GM18858 (cell line): Measurements from ENCODE around the gene SUPT3H.

Experiments used
- ATAC-seq: cut with Tn5 transposase; IDR thresholded peaks from one replicate; pipeline ENCODE4 v1.9.1; 2021; ENCODE audit not compliant: unreplicated experiment

Gene SUPT3H

DNA sequence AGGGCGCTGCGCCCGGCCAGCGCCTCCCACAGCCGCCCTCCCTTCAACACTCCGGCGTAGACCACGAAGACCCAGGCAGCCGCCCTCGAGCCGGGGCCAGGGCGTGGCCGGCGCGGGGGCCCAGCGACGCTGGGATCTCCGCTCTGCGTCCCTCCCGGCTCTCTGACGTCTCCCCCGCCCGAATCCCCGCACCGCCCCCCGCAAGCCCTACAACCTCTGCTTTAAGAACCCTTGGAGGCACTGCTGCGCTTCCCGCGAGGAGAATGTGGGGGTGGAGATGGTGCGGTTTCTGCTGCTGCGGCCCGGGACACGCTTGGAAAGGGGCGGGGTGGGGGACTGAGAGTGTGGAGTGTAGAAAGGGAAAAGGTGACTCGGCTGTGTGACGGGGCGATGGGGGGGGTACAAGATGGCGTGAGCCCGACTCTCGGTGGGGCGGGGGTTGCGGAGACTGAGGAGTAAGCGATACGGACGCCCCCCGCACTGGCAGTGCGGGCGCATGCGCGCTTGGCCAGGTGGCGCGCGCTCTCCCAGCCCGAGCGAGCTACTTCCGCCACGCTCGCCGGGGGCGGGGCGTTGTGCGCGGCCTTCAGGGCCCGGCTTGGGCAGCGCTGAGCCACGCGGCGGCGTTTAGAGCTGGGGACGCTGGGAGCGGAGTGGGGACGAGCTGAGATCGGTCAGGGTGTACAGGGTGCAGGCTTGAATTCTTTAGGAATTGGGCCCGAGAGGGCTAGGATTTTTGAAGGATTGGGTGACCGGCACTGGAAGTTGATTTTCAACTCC lies at the start of gene SUPT3H:
Gene SUPT3H (minus strand): TSS at position 381 of the 780 bp plus-strand sequence.
- peak; percentile 86 for ATAC-seq

DNA sequence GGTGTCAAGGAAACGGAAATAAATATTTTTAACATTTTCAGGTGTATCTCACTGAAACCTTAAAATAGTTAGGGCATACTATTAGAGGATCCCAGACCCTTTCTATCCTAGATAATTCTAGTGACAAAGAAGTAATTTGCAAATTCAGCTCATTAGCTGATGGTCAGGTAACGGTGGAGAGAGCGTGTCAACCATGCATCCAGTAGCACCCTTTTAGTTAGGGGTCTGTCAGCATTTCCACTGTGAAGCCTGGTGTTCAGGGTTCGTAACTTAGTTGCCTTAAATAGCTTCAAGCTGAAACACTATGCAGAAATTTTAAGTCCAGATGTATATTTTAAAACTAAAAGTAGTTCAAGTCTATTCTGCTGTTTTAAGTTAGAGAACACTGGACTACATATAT lies 48.5 kb upstream of the SUPT3H start:
- ATAC-seq, result no peak

DNA sequence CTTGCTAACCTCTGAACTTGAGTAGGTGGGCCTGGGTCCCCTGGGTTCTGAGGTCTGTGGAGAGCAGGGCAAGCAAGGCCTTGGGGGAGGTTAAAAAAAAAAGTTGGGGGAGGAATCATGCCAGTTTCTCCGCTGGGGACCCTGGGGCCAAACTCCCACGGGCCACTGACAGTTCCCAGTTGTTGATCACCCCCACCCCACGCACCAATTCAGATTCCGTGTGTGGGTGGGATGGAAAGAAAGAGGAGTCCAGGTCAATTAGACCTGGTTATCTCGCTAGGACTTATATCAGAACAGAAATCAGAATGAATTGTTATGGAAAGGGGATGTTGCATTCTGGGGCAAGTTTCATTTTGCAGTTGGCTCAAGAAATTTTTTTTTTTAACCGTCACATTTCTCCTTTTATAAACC lies 46.7 kb upstream of the SUPT3H start:
- no peak for ATAC-seq

DNA sequence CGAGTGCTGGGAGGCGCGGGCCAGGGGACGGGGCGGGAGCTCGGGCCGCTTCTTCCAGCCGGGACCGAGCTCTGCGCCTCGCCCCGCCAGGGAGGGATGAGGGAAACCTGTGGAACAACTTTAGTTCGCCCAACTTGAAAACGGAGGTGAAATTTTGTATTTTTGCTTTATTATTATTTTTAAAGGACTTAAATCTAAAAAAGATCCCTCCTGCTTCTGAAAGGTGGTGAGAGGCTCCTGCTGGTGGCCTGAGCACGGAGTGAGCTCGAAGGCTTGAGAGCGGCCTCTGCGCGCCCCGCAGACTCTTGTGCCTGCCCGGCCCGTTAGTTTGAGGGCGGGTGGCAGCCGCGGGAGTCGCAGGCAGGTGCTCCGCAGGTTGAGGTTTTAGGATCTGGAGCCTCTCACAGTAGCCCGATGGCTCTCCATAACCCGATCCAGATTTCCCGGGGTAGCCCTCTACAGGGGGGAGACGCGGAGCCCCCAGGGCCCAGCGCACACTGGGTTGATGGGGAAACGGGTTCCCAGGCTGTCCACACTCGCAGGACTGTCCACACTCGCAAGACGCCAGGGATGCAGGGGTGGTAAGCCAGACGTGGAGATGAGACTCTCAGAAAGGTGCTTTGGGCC lies 46.2 kb upstream of the SUPT3H start:
- ATAC-seq, result no peak

DNA sequence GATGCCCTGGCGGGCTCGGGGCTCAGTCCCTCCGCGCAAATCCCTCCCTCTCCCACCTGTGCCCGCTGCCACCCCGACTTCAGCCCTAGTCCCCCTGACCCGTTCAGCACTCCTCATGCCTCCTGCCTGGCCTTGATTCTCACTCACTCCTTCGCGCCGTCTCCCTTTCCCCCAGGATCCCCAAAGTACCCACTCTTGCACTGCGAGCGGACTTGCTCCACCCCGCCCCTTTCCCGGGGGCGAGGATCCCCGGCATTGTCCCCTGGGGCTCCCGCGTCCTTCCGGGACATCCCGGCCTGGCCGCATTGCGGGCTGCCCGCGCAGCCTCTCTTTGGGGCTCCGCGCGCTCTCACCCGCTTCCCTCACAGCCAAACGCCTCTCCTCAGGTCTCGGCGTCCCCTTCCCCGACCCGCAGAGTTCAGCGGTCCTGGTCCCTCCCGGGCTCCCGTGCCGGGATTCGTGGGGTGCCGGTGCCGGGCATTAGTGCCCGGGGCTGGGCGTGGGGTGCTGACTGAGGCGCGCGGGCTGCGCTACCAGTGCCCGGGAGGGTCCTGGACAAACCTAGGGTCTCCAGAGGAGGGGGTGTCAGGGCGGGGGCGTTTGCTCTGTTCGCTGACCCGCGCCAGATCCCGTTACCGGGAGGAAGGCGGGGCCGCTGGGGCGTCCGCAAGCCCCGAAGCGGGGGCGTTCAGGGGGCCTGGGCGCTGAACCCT lies 45.5 kb upstream of the SUPT3H start:
- ATAC-seq, result no peak

DNA sequence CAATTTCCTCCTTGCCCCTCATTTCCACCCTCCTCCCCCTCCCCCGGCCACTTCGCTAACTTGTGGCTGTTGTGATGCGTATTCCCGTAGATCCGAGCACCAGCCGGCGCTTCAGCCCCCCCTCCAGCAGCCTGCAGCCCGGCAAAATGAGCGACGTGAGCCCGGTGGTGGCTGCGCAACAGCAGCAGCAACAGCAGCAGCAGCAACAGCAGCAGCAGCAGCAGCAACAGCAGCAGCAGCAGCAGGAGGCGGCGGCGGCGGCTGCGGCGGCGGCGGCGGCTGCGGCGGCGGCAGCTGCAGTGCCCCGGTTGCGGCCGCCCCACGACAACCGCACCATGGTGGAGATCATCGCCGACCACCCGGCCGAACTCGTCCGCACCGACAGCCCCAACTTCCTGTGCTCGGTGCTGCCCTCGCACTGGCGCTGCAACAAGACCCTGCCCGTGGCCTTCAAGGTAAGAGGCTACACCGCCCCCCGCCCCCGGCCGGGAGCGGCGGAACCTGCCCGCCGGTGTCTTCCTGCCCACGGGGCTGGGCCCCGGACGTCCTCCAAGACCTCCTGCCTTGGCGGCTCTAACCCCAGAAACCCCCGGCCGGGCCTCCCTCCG lies 44.9 kb upstream of the SUPT3H start:
- no peak for ATAC-seq

DNA sequence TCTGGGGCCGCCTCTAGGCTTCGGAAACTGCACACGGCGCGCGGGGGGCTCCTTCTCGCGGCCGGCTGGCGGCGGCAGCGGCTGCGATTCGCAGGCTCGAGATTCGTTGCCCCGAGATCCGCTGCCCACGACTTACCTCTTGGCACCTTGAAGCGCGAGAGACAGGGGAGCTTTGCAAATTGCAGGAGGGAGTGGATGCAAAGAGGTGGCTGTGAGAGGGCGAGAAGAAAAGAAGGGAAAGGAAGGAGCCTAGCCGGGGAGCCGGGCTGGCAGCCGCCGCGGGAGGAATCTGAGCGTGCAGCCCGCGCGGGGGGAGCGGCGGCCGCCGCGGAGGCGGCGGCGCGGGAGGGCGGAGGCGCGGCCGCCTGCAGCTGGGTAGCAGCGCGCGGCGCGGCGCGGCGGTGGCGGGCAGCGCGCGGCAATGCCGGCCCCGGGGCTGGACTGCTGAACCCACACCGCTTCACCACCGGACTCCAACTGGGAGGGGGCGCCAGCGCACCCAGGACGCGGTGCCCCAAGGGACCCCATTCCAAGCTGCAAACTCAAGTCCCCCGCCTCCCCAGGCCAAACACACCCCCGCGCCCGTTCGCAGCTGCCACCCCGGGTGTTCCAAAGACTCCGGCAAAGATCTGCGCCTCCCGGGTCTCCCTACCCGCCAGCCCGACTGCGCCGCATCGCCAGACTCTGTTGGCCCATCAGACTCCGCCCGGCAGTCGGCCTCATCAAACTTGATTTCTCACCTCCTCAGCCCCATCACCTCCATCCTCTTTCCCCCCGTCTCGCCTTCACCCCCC lies 44.2 kb upstream of the SUPT3H start:
- no peak for ATAC-seq

DNA sequence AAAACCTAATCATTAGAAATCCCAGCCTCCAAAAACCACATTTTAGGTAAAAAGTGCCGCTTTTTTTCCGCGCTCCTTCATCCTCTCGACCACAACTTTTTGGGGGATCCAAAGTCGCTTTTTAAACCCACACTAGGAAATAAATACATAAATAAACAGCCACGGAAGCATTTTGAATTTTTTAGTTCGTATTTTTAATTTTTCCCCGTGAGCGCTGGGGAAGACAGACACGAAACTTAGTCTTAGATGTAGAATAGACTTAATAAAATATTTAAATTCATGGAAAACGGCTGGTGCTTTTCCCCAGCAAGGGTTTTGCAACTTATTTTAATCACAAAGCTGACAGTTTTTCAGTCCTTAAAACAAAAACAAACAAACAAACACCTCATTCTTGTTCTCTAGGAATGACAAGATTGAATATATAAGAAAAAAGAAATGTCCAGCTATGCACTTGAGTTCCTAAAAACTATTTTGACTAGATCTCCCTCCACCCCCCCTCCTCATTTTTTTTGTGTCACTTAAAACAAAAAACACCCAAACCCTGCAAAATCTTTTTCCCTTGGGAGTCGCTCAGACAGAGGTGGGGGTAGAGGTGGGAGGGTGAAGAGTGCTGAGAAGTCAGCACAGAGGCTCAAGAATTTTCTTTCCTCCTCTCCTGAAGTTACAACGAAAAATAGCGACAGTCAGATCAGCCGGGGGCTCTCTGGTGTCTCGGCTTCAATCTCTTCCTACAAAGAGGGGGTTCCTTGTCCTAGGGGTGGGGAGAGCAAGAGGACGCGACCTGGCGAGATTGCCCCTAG lies 43.4 kb upstream of the SUPT3H start:
- no peak for ATAC-seq

DNA sequence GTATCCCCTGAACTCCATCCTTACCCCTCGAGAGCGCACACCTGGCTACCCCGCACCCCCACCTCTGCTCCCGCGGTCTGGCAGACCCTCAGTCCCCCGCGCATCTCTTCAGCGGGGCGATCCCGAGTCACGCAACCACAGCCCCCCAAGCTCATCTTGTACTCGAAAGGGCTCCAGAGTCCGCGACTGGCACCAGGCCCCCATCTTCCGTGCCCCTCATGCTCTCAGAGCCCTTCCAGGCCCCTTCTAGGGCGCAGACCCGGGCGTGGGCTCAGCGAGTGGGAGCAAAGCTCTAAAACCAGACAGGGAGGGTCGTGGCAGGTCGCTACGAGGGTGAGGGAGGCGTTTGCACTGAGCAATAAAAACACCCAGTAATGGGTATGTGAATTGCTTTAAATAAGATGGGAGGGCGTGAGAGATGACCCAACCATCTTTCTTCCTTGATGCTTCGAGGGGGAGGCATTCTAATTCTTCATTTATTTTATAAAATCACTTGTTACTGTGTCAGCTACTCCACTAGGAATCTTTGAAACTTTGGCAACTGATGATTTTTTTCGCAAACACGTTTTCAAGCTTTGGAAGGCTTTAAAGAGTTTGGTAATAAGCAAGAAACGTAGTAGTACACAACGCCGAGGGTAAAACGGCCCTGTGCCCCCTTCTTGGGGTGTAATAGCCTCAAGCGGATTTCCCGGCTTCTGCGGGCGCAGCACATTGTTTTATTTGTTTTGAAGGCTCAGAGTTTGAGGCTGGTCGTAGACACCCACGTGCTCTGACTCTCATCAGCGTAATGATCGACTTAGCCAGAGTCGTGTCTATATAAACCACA lies 42.6 kb upstream of the SUPT3H start:
- no peak for ATAC-seq

DNA sequence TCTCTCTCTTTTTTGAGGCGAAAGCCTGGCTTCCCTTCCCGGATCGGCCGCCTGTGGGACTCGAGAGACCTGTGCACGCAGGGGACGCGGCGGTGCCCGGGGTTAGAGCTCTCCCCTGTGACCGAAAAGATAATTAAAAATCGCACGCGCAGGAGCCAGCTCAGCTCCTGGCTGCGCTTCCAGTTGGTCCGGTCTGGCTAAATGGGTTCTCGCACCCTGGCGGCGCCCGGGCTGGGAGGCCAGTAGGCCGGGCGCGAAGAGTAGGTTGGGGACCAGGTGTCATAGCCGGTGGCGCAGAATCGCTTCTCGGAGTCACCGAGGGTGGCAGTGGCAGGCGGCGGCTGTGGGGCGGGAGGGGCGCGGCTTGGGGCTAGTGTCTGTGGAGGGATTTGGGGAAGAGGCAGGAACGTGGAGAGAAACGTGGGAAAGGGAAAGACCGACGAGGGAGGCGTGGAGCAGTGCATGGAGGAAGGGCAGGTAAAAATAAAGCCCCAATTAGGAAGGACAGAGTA lies 41.9 kb upstream of the SUPT3H start:
- no peak for ATAC-seq

DNA sequence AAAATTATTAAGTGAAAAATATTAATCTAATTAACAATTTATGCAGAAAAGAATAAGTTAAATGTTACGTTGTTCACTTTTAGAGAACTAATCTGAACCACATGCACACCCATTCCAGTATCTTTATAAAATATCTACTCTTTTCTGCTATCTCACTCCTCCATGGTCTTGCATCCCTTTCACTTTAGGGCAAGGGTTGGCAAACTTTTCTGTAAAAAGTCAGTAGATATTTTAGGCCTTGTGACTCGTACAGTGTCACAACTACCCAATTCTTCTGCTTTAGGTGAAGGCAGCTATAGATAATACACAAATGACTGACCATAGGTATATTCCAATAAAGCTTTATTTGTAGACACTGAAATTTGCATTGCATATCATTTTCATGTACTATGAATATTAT lies 39.7 kb upstream of the SUPT3H start:
- ATAC-seq, result no peak

DNA sequence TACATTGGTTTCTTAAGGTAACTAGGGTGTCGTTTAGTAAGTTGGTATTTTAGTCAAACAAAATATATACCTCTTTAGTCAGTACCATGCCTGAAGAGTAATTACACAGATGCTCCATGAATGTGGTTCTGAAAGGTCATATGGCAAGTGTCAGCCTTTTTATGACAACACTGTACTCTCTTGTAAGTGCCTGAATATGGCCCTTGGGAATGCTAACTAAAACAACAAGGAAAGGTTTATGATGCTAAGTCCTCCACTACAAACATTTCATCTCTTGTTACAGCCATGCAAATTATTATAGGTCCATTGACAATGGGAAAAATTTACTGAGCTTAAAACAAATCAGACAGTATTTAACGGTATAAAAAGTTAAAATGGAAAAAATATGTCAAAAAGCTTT lies 39.0 kb upstream of the SUPT3H start:
- no peak for ATAC-seq

DNA sequence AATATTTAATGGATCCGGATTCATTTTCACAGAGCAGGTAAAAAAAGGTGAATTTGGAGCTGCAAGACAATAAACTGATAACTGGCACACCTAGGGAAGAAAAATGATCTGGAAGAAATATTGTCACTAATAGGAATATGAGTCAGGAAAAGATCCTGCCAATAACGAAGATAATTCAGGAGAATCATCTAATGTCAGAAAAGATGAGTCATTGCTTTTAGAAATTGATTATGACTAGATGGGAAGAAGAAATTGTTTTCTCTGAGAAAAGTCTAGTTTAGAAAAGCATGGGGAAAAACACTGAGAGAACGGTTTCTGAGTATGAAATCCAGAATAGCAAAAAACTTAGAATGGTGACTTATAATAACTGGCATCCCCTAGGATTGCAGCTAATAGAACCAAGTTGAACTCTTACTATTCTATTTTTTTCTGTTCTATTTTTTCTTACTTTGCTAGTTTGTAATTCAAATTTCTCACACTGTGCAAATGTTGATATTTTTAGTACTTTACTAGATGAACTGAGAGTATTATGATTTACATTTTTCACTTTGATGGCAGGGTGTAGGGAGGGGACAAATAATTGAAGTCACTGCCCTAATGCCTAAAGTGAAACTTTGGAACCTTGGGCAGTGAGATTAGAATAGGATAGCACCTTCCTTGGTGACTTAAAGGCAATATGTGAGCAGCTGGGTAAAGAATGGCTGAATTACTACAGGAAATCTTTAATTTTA lies 38.2 kb upstream of the SUPT3H start:
- ATAC-seq, result no peak

DNA sequence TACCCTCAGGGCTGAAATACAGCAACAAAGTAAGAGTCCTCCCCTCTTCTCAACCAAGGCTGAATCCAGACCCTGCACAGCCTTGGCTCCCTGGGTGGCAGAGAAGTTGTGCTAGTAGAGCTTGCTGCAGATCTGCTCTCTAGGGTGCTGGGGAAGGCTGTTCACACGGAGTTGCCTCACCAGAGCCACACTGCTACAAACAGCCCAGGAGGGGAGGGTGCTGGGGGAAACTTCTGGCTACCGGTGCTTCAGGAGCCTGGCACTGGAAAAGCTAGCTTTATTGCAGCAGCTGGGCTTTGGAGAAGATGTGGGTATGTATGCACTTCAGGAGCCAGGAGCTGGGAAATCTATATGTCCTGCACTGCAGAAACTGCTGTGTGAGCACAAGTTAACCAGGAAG lies 37.6 kb upstream of the SUPT3H start:
- no peak for ATAC-seq

DNA sequence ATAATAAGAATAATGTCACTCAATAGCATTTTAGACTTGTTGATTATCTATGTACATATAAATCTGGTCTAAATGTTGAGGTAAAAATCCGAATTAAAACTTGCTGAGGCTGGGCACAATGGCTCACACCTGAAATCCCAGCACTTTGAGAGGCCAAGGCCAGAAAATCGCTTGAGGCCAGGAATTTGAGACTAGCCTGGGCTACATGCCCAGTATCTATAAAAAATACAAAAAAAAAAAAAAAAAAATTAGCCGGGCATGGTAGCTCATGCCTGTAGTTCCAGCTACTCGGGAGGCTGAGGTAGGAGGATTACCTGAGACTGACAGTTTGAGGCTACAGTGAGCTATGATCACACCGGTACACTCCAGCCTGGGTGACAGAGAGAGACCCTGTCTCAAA lies 34.2 kb upstream of the SUPT3H start:
- no peak for ATAC-seq

DNA sequence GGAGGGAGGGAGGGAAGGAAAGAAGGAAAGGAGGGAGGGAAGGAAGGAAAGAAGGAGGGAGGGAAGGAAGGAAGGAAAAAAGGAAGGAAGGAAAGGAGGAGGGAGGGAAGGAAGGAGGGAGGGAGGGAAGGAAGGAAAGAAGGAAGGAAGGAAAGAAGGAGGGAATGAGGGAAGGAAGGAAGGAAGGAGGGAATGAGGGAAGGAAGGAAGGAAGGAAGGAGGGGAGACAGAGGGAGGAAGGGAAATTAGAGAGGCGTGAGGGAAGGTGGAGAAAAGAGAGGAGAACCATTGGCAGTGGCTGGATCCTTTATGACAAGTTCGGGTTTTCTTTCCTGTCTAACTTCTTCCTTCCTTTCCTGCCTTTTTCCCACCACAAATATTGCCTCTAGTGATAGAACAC lies 22.3 kb upstream of the SUPT3H start:
- no peak for ATAC-seq

DNA sequence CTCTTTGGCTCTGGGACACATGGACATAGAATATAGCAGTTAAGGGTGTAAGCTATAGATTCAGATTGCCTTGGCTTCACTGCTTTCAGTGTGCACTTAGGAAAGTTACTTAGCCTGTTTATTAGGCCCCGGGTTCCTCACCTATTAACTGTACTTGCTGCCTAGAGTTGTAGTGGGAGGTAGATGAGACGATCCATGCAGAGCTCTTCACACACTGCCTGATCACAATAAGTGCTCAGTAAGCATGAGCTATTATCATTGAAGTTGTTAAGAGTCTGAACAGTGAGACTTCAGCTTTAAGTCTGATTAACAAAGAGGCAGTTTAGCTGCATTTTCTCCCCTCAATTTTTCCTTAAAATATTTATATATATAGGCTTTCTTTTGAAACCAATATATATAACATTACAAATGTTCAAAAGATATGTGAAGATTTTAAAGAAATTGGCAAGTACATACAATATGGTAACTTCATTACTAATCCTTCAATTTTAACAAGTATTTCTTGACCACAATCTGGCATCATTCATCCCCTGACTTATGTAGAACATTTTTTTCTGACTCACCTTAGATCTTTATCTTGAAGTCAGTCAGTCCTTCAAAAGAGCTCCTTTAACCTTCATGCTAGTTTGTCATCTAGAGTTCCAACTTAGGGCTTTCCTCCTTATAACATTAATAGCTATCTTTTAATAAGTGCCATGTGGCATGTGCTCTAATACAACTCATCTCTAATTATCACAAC lies 20.5 kb upstream of the SUPT3H start:
- ATAC-seq, result no peak
